Liver (tissue), 9 donors: ENCODE results near the gene CFAP73. TPM values are rescaled to one million over a fixed set of nuclear protein-coding genes. Genes with fewer than 3 reads are reported as not detected.

Experiments
- DNase-seq: peaks from one replicate; pipeline ENCODE4 v3.0.0-alpha.2; 2017; ENCODE audit warnings: low spot score
- H3K27ac ChIP-seq, 2 donors: one replicate each; pipeline ENCODE4 v1.7.0; 2013; ENCODE audit warnings: inconsistent platforms in 2 of 2, low read length in 2 of 2, control low read depth in 1 of 2, low read depth in 1 of 2, mild to moderate bottlenecking in 1 of 2
- H3K27me3 ChIP-seq, 4 donors: one replicate each; pipeline versions ENCODE4 v1.6.1 to v1.7.0; 2013; ENCODE audit warnings: low read length in 3 of 4, inconsistent platforms in 1 of 4, mild to moderate bottlenecking in 1 of 4, moderate library complexity in 1 of 4; ENCODE audit not compliant: control insufficient read depth in 4 of 4, insufficient read depth in 4 of 4
- H3K36me3 ChIP-seq, 4 donors: one replicate each; pipeline versions ENCODE4 v1.6.1 to v1.7.0; 2013; ENCODE audit warnings: low read length in 3 of 4, mild to moderate bottlenecking in 3 of 4, low read depth in 1 of 4, moderate library complexity in 1 of 4; ENCODE audit not compliant: control insufficient read depth in 4 of 4, insufficient read depth in 3 of 4
- H3K4me1 ChIP-seq, 4 donors: one replicate each; pipeline versions ENCODE4 v1.6.1 to v1.7.0; 2013; ENCODE audit warnings: low read length in 3 of 4, mild to moderate bottlenecking in 3 of 4, moderate library complexity in 1 of 4; ENCODE audit not compliant: control insufficient read depth in 4 of 4, insufficient read depth in 4 of 4
- H3K4me3 ChIP-seq, 3 donors: one replicate each; pipeline versions ENCODE4 v1.6.1 to v1.7.0; 2013; ENCODE audit warnings: low read length in 3 of 3, control low read depth in 1 of 3, low read depth in 1 of 3, mild to moderate bottlenecking in 1 of 3
- H3K9ac ChIP-seq, 2 donors: one replicate each; pipeline ENCODE4 v1.7.0; 2013; ENCODE audit warnings: low read length in 2 of 2, mild to moderate bottlenecking in 2 of 2, moderate library complexity in 2 of 2, control low read depth in 1 of 2, low read depth in 1 of 2
- H3K9me3 ChIP-seq, 4 donors: one replicate each; pipeline versions ENCODE4 v1.6.1 to v1.7.0; 2013; ENCODE audit warnings: low read length in 3 of 4; ENCODE audit not compliant: control insufficient read depth in 4 of 4
- EGR1 ChIP-seq, 2 donors: IDR thresholded peaks; 2 replicates each; pipeline ENCODE4 v1.6.1; 2016 to 2018; ENCODE audit warnings: antibody characterized with exemption in 2 of 2, low read depth in 2 of 2
- FOXA1 ChIP-seq: IDR thresholded peaks from 2 replicates; pipeline ENCODE4 v1.6.1; 2016; ENCODE audit warnings: antibody characterized with exemption
- FOXA2 ChIP-seq: IDR thresholded peaks from 2 replicates; pipeline ENCODE4 v1.6.1; 2016; ENCODE audit warnings: antibody characterized with exemption
- GABPA ChIP-seq, 2 donors: IDR thresholded peaks in 1 of 2; conservative IDR thresholded peaks in 1 of 2; 2 replicates each; pipeline ENCODE4 v1.6.1; 2016; ENCODE audit warnings: antibody characterized with exemption in 2 of 2, mild to moderate bottlenecking in 1 of 2, moderate library complexity in 1 of 2
- HNF4A ChIP-seq, 2 donors: conservative IDR thresholded peaks; 2 replicates each; pipeline ENCODE4 v1.6.1; 2016; ENCODE audit warnings: antibody characterized with exemption in 2 of 2, mild to moderate bottlenecking in 2 of 2
- HNF4G ChIP-seq: IDR thresholded peaks from 2 replicates; pipeline ENCODE4 v1.6.1; 2016; ENCODE audit warnings: antibody characterized with exemption
- JUND ChIP-seq, 2 donors: IDR thresholded peaks; 2 replicates each; pipeline ENCODE4 v1.6.1; 2016; ENCODE audit warnings: antibody characterized with exemption in 2 of 2
- NR2F2 ChIP-seq: IDR thresholded peaks from 2 replicates; pipeline ENCODE4 v1.6.1; 2016; ENCODE audit warnings: antibody characterized with exemption
- RAD21 ChIP-seq, 2 donors: IDR thresholded peaks; 2 replicates each; pipeline ENCODE4 v1.6.1; 2016; ENCODE audit warnings: antibody characterized with exemption in 2 of 2, mild to moderate bottlenecking in 2 of 2
- RXRA ChIP-seq, 2 donors: IDR thresholded peaks; 2 replicates each; pipeline ENCODE4 v1.6.1; 2017 to 2018; ENCODE audit warnings: antibody characterized with exemption in 2 of 2, mild to moderate bottlenecking in 1 of 2
- SP1 ChIP-seq: IDR thresholded peaks from 2 replicates; pipeline ENCODE4 v1.6.1; 2018; ENCODE audit warnings: antibody characterized with exemption, mild to moderate bottlenecking
- TAF1 ChIP-seq: conservative IDR thresholded peaks from 2 replicates; pipeline ENCODE4 v1.6.1; 2016; ENCODE audit warnings: antibody characterized with exemption, mild to moderate bottlenecking
- YY1 ChIP-seq: IDR thresholded peaks from 2 replicates; pipeline ENCODE4 v1.6.1; 2016; ENCODE audit warnings: antibody characterized with exemption, mild to moderate bottlenecking
- whole genome bisulfite sequencing: extraction: QIAGEN DNeasy Blood & Tissue Kit; methylation state at CpG from one replicate; pipeline ENCODE4 v1.1.7; 2013; 5-methylcytosine and 5-hydroxymethylcytosine counted together
- polyA plus RNA-seq, 2 donors: library from polyadenylated mRNA; stranded (reverse) in 1 of 2; unstranded in 1 of 2; fragments of 200-250 nt in 1 of 2; fragments of >200 nt in 1 of 2; fragmentation: Nextera tagmentation in 1 of 2; extraction: Ambion mirVana in 1 of 2; gene quantifications; one replicate each; pipeline versions ENCODE4 v1.2.1 to v1.2.3, GENCODE V29; 2013 to 2015
- total RNA-seq, 2 donors: library from RNA; depleted of rRNA; stranded (reverse); fragments of >200 nt; gene quantifications; one replicate each; pipeline ENCODE4 v1.2.3, GENCODE V29; 2014
- TF ChIP-seq, protein P1 (sequence below): IDR thresholded peaks from 2 replicates; pipeline ENCODE4 v1.6.1; 2016; ENCODE audit warnings: antibody characterized with exemption, mild to moderate bottlenecking
- TF ChIP-seq, protein P2 (sequence below): IDR thresholded peaks from 2 replicates; pipeline ENCODE4 v1.6.1; 2016; ENCODE audit warnings: antibody characterized with exemption
- TF ChIP-seq, protein P3 (sequence below): IDR thresholded peaks from 2 replicates; pipeline ENCODE4 v1.6.1; 2016; ENCODE audit warnings: antibody characterized with exemption
- TF ChIP-seq, protein P4 (sequence below): IDR thresholded peaks from 2 replicates; pipeline ENCODE4 v1.6.1; 2016; ENCODE audit warnings: antibody characterized with exemption
- TF ChIP-seq, protein P5 (sequence below): fragments of 150-350 bp; IDR thresholded peaks from 2 replicates; pipeline ENCODE4 v1.5.1; 2017; ENCODE audit warnings: improper control_type of control experiment, low read depth, low read length; ENCODE audit not compliant: missing input control
- donor health status: healthy.
- donor health status: healthy.
- donor health status: healthy.
- donor health status: healthy.
- donor health status: healthy.

CFAP73 gene
- total and polyA plus RNA-seq, 4 donors = 0.18 to 0.19 TPM; not detected in 2

DNA sequence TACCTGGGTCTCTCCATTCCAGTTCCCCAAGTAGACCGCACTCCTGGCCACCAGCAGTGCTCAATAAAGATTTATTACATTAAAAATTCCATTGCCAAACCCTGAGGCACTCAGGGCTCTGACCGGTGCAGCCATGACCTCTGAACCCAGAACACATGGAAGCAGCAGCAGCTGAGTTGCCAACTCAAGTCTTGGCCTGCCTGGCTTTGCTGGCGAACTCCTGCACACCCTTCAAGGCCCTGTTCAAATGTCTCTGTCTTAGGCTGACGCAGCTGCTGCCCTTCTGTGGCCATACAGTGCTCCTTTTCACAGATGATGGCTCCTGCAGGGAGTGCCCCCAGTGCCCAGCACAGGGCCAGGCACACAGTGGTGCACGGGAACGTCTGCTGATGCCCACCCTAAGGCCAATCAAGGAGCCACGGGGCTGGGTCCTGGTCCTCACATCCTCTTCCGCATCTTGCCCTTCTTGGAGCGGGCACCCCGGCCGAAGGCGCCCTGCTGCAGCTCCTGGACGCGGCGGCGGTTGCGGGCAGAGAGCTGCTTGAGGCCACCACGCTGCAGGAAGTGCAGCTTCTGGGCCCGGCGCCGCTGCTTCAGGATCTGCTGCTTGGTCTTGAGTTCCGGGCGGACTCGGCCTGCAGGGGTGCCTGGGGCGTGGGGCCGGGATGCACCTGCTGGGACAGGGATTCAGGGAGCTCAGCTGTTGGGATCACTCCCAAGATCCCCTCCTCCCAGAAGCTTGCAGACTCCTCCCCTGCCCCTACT is 9.1 kb downstream of the CFAP73 start:
- DNase-seq = no peak
- no peaks in the 10 kb centered on the region for H3K9me3 ChIP-seq
- peaks cover 0 to 2% (median 0%) of the 10 kb centered on the region in 4 donors for H3K27me3 ChIP-seq
- H3K36me3 ChIP-seq = peaks cover 7 to 43% (median 17%) of the 10 kb centered on the region in 4 donors
- TF ChIP-seq SP1 = no peak
- H3K9ac ChIP-seq = no peak overlapping the region
- H3K4me1 ChIP-seq = peaks cover 0 to 15% (median 5%) of the 10 kb centered on the region in 4 donors
- H3K27ac ChIP-seq = no peak overlapping the region
- 96% methylated on average over 26 of the region's 26 CpGs for WGBS
- H3K4me3 ChIP-seq = no peak overlapping the region

DNA sequence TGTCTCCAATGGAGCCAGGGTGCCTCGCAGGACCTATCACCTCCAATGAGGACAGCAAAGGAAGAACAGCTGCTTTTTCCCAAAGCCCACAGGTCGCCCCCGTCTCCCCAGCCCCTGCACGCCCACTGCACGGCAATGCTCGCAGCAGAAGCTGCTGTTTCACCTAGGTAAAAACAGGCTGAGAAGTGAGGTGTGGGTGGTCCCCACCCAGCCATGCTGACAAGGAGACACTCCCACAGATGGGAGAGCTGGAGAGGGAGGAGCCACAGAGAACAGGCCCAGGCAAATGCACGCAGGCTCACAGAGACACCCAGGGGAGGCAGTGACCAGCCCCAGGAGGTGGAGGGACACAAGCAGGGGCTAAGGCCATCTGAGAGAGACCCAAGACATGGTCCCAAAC is 10.4 kb downstream of the CFAP73 start:
- TF ChIP-seq HNF4G (no peak), JUND (IDR thresholded peaks at IDR 0.05) (no peak), FOXA1 (no peak), YY1 (no peak), GABPA (IDR thresholded peaks at IDR 0.05 in 1 of 2, conservative IDR thresholded peaks at IDR 0.05 in 1 of 2) (no peak), NR2F2 (no peak), SP1 (no peak)
- WGBS = 98% methylated on average over 7 of the region's 7 CpGs
- Histone ChIP-seq H3K4me3 (no peak overlapping the region), H3K9ac (no peak overlapping the region), H3K36me3 (peaks cover 7 to 49% (median 18%) of the 10 kb centered on the region in 4 donors), H3K9me3 (no peaks in the 10 kb centered on the region), H3K27ac (no peak overlapping the region), H3K4me1 (peaks cover 0 to 9% (median 4%) of the 10 kb centered on the region in 4 donors), H3K27me3 (peaks cover 0 to 2% (median 0%) of the 10 kb centered on the region in 4 donors)
- DNase-seq = no peak

DNA sequence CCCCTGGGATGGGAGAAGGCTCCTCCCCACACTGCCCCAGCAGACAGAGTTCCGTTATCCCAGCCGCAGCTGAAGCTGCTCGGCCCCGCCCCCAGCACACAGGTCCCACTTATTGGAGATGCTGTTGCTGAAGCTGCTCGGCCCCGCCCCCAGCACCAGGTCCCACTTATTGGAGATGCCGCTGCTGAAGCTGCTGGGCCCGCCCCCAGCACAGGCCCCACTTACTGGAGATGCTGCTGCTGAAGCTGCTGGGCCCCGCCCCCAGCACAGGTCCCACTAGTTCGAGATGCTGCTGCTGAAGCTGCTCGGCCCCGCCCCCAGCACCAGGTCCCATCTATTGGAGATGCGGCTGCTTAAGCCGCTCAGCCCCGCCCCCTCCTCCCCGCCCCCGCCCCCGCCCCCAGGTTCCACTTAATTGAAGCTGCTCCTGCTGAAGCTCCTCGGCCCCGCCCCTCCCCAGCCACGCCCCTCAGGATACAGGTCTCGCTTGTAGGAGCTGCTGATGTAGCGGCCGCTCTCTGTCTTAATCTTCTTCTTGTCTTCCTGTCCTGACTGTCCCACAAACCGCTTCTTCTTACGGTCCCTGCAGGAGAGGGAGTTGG is 12.0 kb downstream of the CFAP73 start:
- 85% methylated on average over 26 of the region's 26 CpGs for WGBS
- H3K36me3 ChIP-seq = peaks cover 9 to 64% (median 22%) of the 10 kb centered on the region in 4 donors

More for the DNA sequence above, 12.0 kb downstream of the CFAP73 start:
- H3K4me3 ChIP-seq = no peak overlapping the region
- no peak overlapping the region for H3K27ac ChIP-seq
- TF ChIP-seq, protein P1, sequence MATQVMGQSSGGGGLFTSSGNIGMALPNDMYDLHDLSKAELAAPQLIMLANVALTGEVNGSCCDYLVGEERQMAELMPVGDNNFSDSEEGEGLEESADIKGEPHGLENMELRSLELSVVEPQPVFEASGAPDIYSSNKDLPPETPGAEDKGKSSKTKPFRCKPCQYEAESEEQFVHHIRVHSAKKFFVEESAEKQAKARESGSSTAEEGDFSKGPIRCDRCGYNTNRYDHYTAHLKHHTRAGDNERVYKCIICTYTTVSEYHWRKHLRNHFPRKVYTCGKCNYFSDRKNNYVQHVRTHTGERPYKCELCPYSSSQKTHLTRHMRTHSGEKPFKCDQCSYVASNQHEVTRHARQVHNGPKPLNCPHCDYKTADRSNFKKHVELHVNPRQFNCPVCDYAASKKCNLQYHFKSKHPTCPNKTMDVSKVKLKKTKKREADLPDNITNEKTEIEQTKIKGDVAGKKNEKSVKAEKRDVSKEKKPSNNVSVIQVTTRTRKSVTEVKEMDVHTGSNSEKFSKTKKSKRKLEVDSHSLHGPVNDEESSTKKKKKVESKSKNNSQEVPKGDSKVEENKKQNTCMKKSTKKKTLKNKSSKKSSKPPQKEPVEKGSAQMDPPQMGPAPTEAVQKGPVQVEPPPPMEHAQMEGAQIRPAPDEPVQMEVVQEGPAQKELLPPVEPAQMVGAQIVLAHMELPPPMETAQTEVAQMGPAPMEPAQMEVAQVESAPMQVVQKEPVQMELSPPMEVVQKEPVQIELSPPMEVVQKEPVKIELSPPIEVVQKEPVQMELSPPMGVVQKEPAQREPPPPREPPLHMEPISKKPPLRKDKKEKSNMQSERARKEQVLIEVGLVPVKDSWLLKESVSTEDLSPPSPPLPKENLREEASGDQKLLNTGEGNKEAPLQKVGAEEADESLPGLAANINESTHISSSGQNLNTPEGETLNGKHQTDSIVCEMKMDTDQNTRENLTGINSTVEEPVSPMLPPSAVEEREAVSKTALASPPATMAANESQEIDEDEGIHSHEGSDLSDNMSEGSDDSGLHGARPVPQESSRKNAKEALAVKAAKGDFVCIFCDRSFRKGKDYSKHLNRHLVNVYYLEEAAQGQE = no peak
- TF ChIP-seq TAF1 = no peak
- TF ChIP-seq, protein P2, sequence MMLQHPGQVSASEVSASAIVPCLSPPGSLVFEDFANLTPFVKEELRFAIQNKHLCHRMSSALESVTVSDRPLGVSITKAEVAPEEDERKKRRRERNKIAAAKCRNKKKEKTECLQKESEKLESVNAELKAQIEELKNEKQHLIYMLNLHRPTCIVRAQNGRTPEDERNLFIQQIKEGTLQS = no peak
- no peak for TF ChIP-seq RXRA (IDR thresholded peaks at IDR 0.05)
- no peak for TF ChIP-seq FOXA2
- no peak for TF ChIP-seq HNF4A (conservative IDR thresholded peaks at IDR 0.05)
- no peak for TF ChIP-seq FOXA1
- TF ChIP-seq RAD21 (IDR thresholded peaks at IDR 0.05) = no peak
- TF ChIP-seq JUND (IDR thresholded peaks at IDR 0.05) = no peak
- no peak for TF ChIP-seq SP1
- TF ChIP-seq, protein P3, sequence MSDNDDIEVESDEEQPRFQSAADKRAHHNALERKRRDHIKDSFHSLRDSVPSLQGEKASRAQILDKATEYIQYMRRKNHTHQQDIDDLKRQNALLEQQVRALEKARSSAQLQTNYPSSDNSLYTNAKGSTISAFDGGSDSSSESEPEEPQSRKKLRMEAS = no peak
- TF ChIP-seq, protein P4, sequence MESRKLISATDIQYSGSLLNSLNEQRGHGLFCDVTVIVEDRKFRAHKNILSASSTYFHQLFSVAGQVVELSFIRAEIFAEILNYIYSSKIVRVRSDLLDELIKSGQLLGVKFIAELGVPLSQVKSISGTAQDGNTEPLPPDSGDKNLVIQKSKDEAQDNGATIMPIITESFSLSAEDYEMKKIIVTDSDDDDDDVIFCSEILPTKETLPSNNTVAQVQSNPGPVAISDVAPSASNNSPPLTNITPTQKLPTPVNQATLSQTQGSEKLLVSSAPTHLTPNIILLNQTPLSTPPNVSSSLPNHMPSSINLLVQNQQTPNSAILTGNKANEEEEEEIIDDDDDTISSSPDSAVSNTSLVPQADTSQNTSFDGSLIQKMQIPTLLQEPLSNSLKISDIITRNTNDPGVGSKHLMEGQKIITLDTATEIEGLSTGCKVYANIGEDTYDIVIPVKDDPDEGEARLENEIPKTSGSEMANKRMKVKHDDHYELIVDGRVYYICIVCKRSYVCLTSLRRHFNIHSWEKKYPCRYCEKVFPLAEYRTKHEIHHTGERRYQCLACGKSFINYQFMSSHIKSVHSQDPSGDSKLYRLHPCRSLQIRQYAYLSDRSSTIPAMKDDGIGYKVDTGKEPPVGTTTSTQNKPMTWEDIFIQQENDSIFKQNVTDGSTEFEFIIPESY = no peak
- no peak for TF ChIP-seq YY1
- TF ChIP-seq, protein P5, sequence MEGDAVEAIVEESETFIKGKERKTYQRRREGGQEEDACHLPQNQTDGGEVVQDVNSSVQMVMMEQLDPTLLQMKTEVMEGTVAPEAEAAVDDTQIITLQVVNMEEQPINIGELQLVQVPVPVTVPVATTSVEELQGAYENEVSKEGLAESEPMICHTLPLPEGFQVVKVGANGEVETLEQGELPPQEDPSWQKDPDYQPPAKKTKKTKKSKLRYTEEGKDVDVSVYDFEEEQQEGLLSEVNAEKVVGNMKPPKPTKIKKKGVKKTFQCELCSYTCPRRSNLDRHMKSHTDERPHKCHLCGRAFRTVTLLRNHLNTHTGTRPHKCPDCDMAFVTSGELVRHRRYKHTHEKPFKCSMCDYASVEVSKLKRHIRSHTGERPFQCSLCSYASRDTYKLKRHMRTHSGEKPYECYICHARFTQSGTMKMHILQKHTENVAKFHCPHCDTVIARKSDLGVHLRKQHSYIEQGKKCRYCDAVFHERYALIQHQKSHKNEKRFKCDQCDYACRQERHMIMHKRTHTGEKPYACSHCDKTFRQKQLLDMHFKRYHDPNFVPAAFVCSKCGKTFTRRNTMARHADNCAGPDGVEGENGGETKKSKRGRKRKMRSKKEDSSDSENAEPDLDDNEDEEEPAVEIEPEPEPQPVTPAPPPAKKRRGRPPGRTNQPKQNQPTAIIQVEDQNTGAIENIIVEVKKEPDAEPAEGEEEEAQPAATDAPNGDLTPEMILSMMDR = no peak
- no peak for TF ChIP-seq HNF4G
- TF ChIP-seq NR2F2 = no peak
- TF ChIP-seq EGR1 (IDR thresholded peaks at IDR 0.05; ENCODE audit: low read depth in 2 of 2) = no peak
- no peak for TF ChIP-seq GABPA (IDR thresholded peaks at IDR 0.05 in 1 of 2, conservative IDR thresholded peaks at IDR 0.05 in 1 of 2)
- no peak for DNase-seq
- H3K27me3 ChIP-seq = no peaks in the 10 kb centered on the region
- peaks cover 0 to 9% (median 4%) of the 10 kb centered on the region in 4 donors for H3K4me1 ChIP-seq
- H3K9ac ChIP-seq = no peak overlapping the region
- no peaks in the 10 kb centered on the region for H3K9me3 ChIP-seq
